ENCODE measurements around the gene NPHP4. TPM values are rescaled to one million over a fixed set of nuclear protein-coding genes. Genes with fewer than 3 reads are reported as not detected.

The NPHP4 gene
- total RNA-seq, 1 donor from 2014 or later, result 19.0 TPM

- intact Hi-C loops (cut with micrococcal nuclease), result no loop called here
- H3K27ac Mint-ChIP-seq, result no peak overlapping the region
- no peak overlapping the region for H3K4me3 Mint-ChIP-seq (ENCODE audit: low read depth)
- peaks cover 20% of the 10 kb centered on the region for H3K36me3 Mint-ChIP-seq (ENCODE audit: low read depth)
- H3K27me3 Mint-ChIP-seq (ENCODE audit: low read depth), result no peaks in the 10 kb centered on the region
- H3K4me1 Mint-ChIP-seq (ENCODE audit: low read depth), result no peaks in the 10 kb centered on the region
- H3K9me3 Mint-ChIP-seq, result peaks cover 5% of the 10 kb centered on the region
- no peak for DNase-seq (ENCODE audit: low spot score)
These were observed 116.8 kb downstream of the NPHP4 start for GRCh38 chr1:5875345-5875910.

- H3K4me1 Mint-ChIP-seq (ENCODE audit: low read depth), result no peaks in the 10 kb centered on the region
- no peaks in the 10 kb centered on the region for H3K27me3 Mint-ChIP-seq (ENCODE audit: low read depth)
- no peak overlapping the region for H3K4me3 Mint-ChIP-seq (ENCODE audit: low read depth)
- intact Hi-C loops (cut with micrococcal nuclease), result no loop called here
- H3K9me3 Mint-ChIP-seq, result peaks cover 1% of the 10 kb centered on the region
- H3K36me3 Mint-ChIP-seq (ENCODE audit: low read depth), result peaks cover 12% of the 10 kb centered on the region
- H3K27ac Mint-ChIP-seq, result no peak overlapping the region
- DNase-seq (ENCODE audit: low spot score), result no peak
These were observed 117.7 kb downstream of the NPHP4 start for GRCh38 chr1:5874416-5875110.

GRCh38 chr1:5873556-5873955 is 118.7 kb downstream of the NPHP4 start:
- H3K27ac Mint-ChIP-seq, result no peak overlapping the region
- intact Hi-C loops (cut with micrococcal nuclease), result no loop called here
- no peaks in the 10 kb centered on the region for H3K27me3 Mint-ChIP-seq (ENCODE audit: low read depth)
- H3K9me3 Mint-ChIP-seq, result peaks cover 7% of the 10 kb centered on the region
- no peak overlapping the region for H3K4me3 Mint-ChIP-seq (ENCODE audit: low read depth)
- H3K4me1 Mint-ChIP-seq (ENCODE audit: low read depth), result no peaks in the 10 kb centered on the region
- H3K36me3 Mint-ChIP-seq (ENCODE audit: low read depth), result peaks cover 8% of the 10 kb centered on the region
- no peak for DNase-seq (ENCODE audit: low spot score)

GRCh38 chr1:5872886-5873285 is 119.3 kb downstream of the NPHP4 start:
- no peak overlapping the region for H3K27ac Mint-ChIP-seq
- peaks cover 10% of the 10 kb centered on the region for H3K9me3 Mint-ChIP-seq
- H3K36me3 Mint-ChIP-seq (ENCODE audit: low read depth), result peaks cover 8% of the 10 kb centered on the region
- no peaks in the 10 kb centered on the region for H3K4me1 Mint-ChIP-seq (ENCODE audit: low read depth)
- no peak overlapping the region for H3K4me3 Mint-ChIP-seq (ENCODE audit: low read depth)
- H3K27me3 Mint-ChIP-seq (ENCODE audit: low read depth), result no peaks in the 10 kb centered on the region
- no peak for DNase-seq (ENCODE audit: low spot score)
- intact Hi-C loops (cut with micrococcal nuclease), result no loop called here

GRCh38 chr1:5868931-5869500 is 123.2 kb downstream of the NPHP4 start:
- no peak overlapping the region for H3K27ac Mint-ChIP-seq
- H3K4me1 Mint-ChIP-seq (ENCODE audit: low read depth), result no peaks in the 10 kb centered on the region
- no peak overlapping the region for H3K4me3 Mint-ChIP-seq (ENCODE audit: low read depth)
- peaks cover 10% of the 10 kb centered on the region for H3K9me3 Mint-ChIP-seq
- intact Hi-C loops (cut with micrococcal nuclease), result no loop called here
- H3K27me3 Mint-ChIP-seq (ENCODE audit: low read depth), result no peaks in the 10 kb centered on the region
- peaks cover 8% of the 10 kb centered on the region for H3K36me3 Mint-ChIP-seq (ENCODE audit: low read depth)
- DNase-seq (ENCODE audit: low spot score), result no peak

- Mint-ChIP-seq H3K36me3 (ENCODE audit: low read depth) (peaks cover 4% of the 10 kb centered on the region), H3K9me3 (peaks cover 10% of the 10 kb centered on the region), H3K27me3 (ENCODE audit: low read depth) (no peaks in the 10 kb centered on the region), H3K27ac (no peak overlapping the region), H3K4me1 (ENCODE audit: low read depth) (no peaks in the 10 kb centered on the region), H3K4me3 (ENCODE audit: low read depth) (no peak overlapping the region)
- intact Hi-C loops (cut with micrococcal nuclease), result no loop called here
- DNase-seq (ENCODE audit: low spot score), result no peak
These were observed 126.5 kb downstream of the NPHP4 start for GRCh38 chr1:5865774-5866173.

- peaks cover 4% of the 10 kb centered on the region for H3K36me3 Mint-ChIP-seq (ENCODE audit: low read depth)
- no peaks in the 10 kb centered on the region for H3K4me1 Mint-ChIP-seq (ENCODE audit: low read depth)
- H3K9me3 Mint-ChIP-seq, result peaks cover 10% of the 10 kb centered on the region
- intact Hi-C loops (cut with micrococcal nuclease), result no loop called here
- no peaks in the 10 kb centered on the region for H3K27me3 Mint-ChIP-seq (ENCODE audit: low read depth)
- H3K4me3 Mint-ChIP-seq (ENCODE audit: low read depth), result no peak overlapping the region
- H3K27ac Mint-ChIP-seq, result no peak overlapping the region
- no peak for DNase-seq (ENCODE audit: low spot score)
These were observed 127.2 kb downstream of the NPHP4 start for GRCh38 chr1:5865056-5865455.

GRCh38 chr1:5864256-5864655 is 128.0 kb downstream of the NPHP4 start:
- no peaks in the 10 kb centered on the region for H3K4me1 Mint-ChIP-seq (ENCODE audit: low read depth)
- no peak for DNase-seq (ENCODE audit: low spot score)
- peaks cover 4% of the 10 kb centered on the region for H3K36me3 Mint-ChIP-seq (ENCODE audit: low read depth)
- H3K4me3 Mint-ChIP-seq (ENCODE audit: low read depth), result no peak overlapping the region
- intact Hi-C loops (cut with micrococcal nuclease), result no loop called here
- H3K27ac Mint-ChIP-seq, result no peak overlapping the region
- H3K27me3 Mint-ChIP-seq (ENCODE audit: low read depth), result no peaks in the 10 kb centered on the region
- H3K9me3 Mint-ChIP-seq, result peaks cover 10% of the 10 kb centered on the region

GRCh38 chr1:5863238-5863637 is 129.0 kb downstream of the NPHP4 start:
- no peaks in the 10 kb centered on the region for H3K4me1 Mint-ChIP-seq (ENCODE audit: low read depth)
- H3K27ac Mint-ChIP-seq, result no peak overlapping the region
- DNase-seq (ENCODE audit: low spot score), result no peak
- H3K36me3 Mint-ChIP-seq (ENCODE audit: low read depth), result no peaks in the 10 kb centered on the region
- no peak overlapping the region for H3K4me3 Mint-ChIP-seq (ENCODE audit: low read depth)
- intact Hi-C loops (cut with micrococcal nuclease), result no loop called here
- H3K9me3 Mint-ChIP-seq, result no peaks in the 10 kb centered on the region
- H3K27me3 Mint-ChIP-seq (ENCODE audit: low read depth), result no peaks in the 10 kb centered on the region

GRCh38 chr1:5861871-5862825 is 130.1 kb downstream of the NPHP4 start:
- Mint-ChIP-seq H3K27me3 (ENCODE audit: low read depth) (no peaks in the 10 kb centered on the region), H3K4me3 (ENCODE audit: low read depth) (no peak overlapping the region), H3K9me3 (no peaks in the 10 kb centered on the region), H3K36me3 (ENCODE audit: low read depth) (no peaks in the 10 kb centered on the region), H3K27ac (no peak overlapping the region), H3K4me1 (ENCODE audit: low read depth) (no peaks in the 10 kb centered on the region)
- intact Hi-C loops (cut with micrococcal nuclease), result no loop called here
- DNase-seq (ENCODE audit: low spot score), result no peak

- Mint-ChIP-seq H3K27me3 (ENCODE audit: low read depth) (no peaks in the 10 kb centered on the region), H3K4me3 (ENCODE audit: low read depth) (no peak overlapping the region), H3K27ac (no peak overlapping the region), H3K4me1 (ENCODE audit: low read depth) (no peaks in the 10 kb centered on the region), H3K9me3 (no peaks in the 10 kb centered on the region), H3K36me3 (ENCODE audit: low read depth) (no peaks in the 10 kb centered on the region)
- DNase-seq (ENCODE audit: low spot score), result no peak
- intact Hi-C loops (cut with micrococcal nuclease), result no loop called here
These were observed 131.9 kb downstream of the NPHP4 start for GRCh38 chr1:5860277-5860676.

GRCh38 chr1:5859766-5860165 is 132.5 kb downstream of the NPHP4 start:
- intact Hi-C loops (cut with micrococcal nuclease), result no loop called here
- H3K27ac Mint-ChIP-seq, result no peak overlapping the region
- H3K4me1 Mint-ChIP-seq (ENCODE audit: low read depth), result no peaks in the 10 kb centered on the region
- H3K36me3 Mint-ChIP-seq (ENCODE audit: low read depth), result no peaks in the 10 kb centered on the region
- no peak overlapping the region for H3K4me3 Mint-ChIP-seq (ENCODE audit: low read depth)
- no peak for DNase-seq (ENCODE audit: low spot score)
- H3K27me3 Mint-ChIP-seq (ENCODE audit: low read depth), result no peaks in the 10 kb centered on the region
- H3K9me3 Mint-ChIP-seq, result no peaks in the 10 kb centered on the region

All from activated T-helper 2 cell treated with anti-CD3 and anti-CD28 coated beads, Interferon-gamma antibody, Interleukin-2, Interleukin-4, amounts not matched to agents 10 μg/mL and 5 μg/mL and 100 μg/mL, durations not matched to agents 14 hours and 24 hours and 36 hours (primary cell).